ENCODE results near the gene SYT14.

SYT14 gene

GRCh38 chr1:210201681-210202080, 263.7 kb downstream of the SYT14 start:
- Histone ChIP-seq H3K4me1 (ENCODE audit: control extremely low read depth in 1 of 4, control insufficient read depth in 4 of 4, insufficient read depth in 4 of 4, low read length in 3 of 4) (no peaks in the 10 kb centered on the region), H3K27ac (ENCODE audit: insufficient read depth in 1 of 2, low read depth in 1 of 2, low read length in 2 of 2, poor library complexity in 1 of 2, severe bottlenecking in 2 of 2) (no peak overlapping the region), H3K36me3 (ENCODE audit: control insufficient read depth in 4 of 4, insufficient read depth in 4 of 4, low read length in 3 of 4) (no peaks in the 10 kb centered on the region), H3K4me3 (ENCODE audit: control insufficient read depth in 1 of 7, extremely low read depth in 1 of 7, insufficient read depth in 4 of 7, low read depth in 2 of 7, low read length in 6 of 7) (no peak overlapping the region), H3K9me3 (ENCODE audit: control extremely low read depth in 1 of 5, control insufficient read depth in 4 of 5, insufficient read depth in 2 of 5, low read depth in 1 of 5, low read length in 4 of 5) (peaks cover 0 to 4% (median 0%) of the 10 kb centered on the region in 5 experiments), H3K27me3 (replicated peaks in 2 of 5; ENCODE audit: control insufficient read depth in 4 of 5, insufficient read depth in 5 of 5, low read length in 4 of 5) (peaks cover 0 to 16% (median 9%) of the 10 kb centered on the region in 5 experiments)
- 100% methylated on average over 1 of the region's 3 CpGs for WGBS (ENCODE audit: insufficient coverage)
- ChIA-PET CTCF (no interaction called here), POLR2A (no interaction called here)
- no peak for DNase-seq

DNA sequence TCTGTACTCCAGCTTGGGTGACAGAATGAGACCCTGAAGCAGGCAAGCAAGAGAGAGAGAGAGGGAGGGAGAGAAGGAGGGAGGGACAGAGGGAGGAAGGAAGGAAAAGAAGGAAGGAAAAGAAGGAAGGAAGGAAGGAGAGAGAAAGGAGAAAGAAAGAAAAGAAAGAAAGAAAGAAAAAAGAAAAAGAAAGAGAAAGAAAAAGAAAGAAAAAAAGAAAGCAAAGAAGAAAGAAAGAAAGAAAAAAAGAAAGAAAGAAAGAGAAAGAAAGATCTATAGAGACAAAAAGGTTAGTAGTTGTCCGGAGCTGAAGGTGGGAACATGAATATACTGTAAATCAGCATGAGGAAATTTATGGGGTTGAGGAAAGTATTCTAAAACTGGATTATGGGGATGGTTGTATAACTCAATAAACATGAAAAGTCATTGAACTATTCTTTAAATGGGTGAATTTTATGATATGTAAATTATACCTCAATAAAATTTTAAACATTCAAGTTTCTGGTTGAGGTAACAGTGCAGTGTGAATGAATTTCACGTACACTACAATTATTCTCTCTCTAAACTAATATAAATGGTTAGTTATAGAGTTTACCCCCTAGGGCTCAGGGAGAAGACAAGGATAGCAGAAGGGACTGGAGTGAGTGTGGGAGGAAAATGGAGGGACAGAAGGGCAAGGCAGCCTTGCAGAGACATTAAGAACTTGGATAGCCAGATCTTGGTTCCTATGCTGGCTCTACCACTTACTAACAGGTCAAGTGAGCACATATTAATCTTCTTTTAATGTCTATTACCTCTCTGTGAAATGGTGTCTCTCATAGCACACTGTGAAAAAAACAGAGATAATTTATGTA, 269.8 kb downstream of the SYT14 start:
- POLR2A ChIA-PET: no interaction called here
- 100% methylated on average over 1 of the region's 2 CpGs for WGBS (ENCODE audit: insufficient coverage)
- H3K27me3 ChIP-seq (replicated peaks in 2 of 5; ENCODE audit: control insufficient read depth in 4 of 5, insufficient read depth in 5 of 5, low read length in 4 of 5): peaks cover 0 to 10% (median 2%) of the 10 kb centered on the region in 5 experiments
- H3K27ac ChIP-seq (ENCODE audit: insufficient read depth in 1 of 2, low read depth in 1 of 2, low read length in 2 of 2, poor library complexity in 1 of 2, severe bottlenecking in 2 of 2): no peak overlapping the region
- CTCF ChIA-PET: no interaction called here
- H3K4me1 ChIP-seq (ENCODE audit: control extremely low read depth in 1 of 4, control insufficient read depth in 4 of 4, insufficient read depth in 4 of 4, low read length in 3 of 4): no peaks in the 10 kb centered on the region
- H3K4me3 ChIP-seq (ENCODE audit: control insufficient read depth in 1 of 7, extremely low read depth in 1 of 7, insufficient read depth in 4 of 7, low read depth in 2 of 7, low read length in 6 of 7): no peak overlapping the region
- no peak for DNase-seq
- H3K9me3 ChIP-seq (ENCODE audit: control extremely low read depth in 1 of 5, control insufficient read depth in 4 of 5, insufficient read depth in 2 of 5, low read depth in 1 of 5, low read length in 4 of 5): no peaks in the 10 kb centered on the region
- no peaks in the 10 kb centered on the region for H3K36me3 ChIP-seq (ENCODE audit: control insufficient read depth in 4 of 4, insufficient read depth in 4 of 4, low read length in 3 of 4)

DNA sequence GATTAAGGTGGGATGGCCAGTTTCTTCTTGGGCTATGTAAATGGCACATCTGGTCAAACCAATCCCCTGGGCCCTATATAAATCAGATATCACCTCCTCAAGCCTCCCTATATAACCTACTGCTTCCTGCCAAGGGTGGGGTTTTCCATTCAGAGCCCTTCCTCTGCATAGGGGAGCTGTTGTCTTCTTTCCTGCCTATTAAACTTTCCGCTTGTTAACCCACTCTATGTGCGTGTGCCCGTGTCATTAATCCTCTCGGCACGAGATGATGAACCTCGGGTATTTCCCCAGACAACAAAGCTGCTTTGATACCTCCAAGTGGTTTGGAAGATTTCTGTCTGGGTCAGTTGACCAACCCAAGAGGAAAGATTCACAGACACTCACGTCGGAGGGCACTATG, 275.3 kb downstream of the SYT14 start:
- Histone ChIP-seq H3K4me3 (ENCODE audit: control insufficient read depth in 1 of 7, extremely low read depth in 1 of 7, insufficient read depth in 4 of 7, low read depth in 2 of 7, low read length in 6 of 7) (no peak overlapping the region), H3K27me3 (replicated peaks in 2 of 5; ENCODE audit: control insufficient read depth in 4 of 5, insufficient read depth in 5 of 5, low read length in 4 of 5) (peaks cover 0 to 13% (median 2%) of the 10 kb centered on the region in 5 experiments), H3K36me3 (ENCODE audit: control insufficient read depth in 4 of 4, insufficient read depth in 4 of 4, low read length in 3 of 4) (no peaks in the 10 kb centered on the region), H3K4me1 (ENCODE audit: control extremely low read depth in 1 of 4, control insufficient read depth in 4 of 4, insufficient read depth in 4 of 4, low read length in 3 of 4) (no peaks in the 10 kb centered on the region), H3K27ac (ENCODE audit: insufficient read depth in 1 of 2, low read depth in 1 of 2, low read length in 2 of 2, poor library complexity in 1 of 2, severe bottlenecking in 2 of 2) (no peak overlapping the region), H3K9me3 (ENCODE audit: control extremely low read depth in 1 of 5, control insufficient read depth in 4 of 5, insufficient read depth in 2 of 5, low read depth in 1 of 5, low read length in 4 of 5) (no peaks in the 10 kb centered on the region)
- 85% methylated on average over 6 of the region's 8 CpGs for WGBS (ENCODE audit: insufficient coverage)
- ChIA-PET POLR2A (no interaction called here), CTCF (no interaction called here)
- DNase-seq: no peak

GRCh38 chr1:210214573-210215409, 276.8 kb downstream of the SYT14 start:
- WGBS (ENCODE audit: insufficient coverage): 81% methylated on average over 4 of the region's 4 CpGs
- Histone ChIP-seq H3K4me1 (ENCODE audit: control extremely low read depth in 1 of 4, control insufficient read depth in 4 of 4, insufficient read depth in 4 of 4, low read length in 3 of 4) (no peaks in the 10 kb centered on the region), H3K27me3 (replicated peaks in 2 of 5; ENCODE audit: control insufficient read depth in 4 of 5, insufficient read depth in 5 of 5, low read length in 4 of 5) (peaks cover 0 to 13% (median 2%) of the 10 kb centered on the region in 5 experiments), H3K4me3 (ENCODE audit: control insufficient read depth in 1 of 7, extremely low read depth in 1 of 7, insufficient read depth in 4 of 7, low read depth in 2 of 7, low read length in 6 of 7) (no peak overlapping the region), H3K36me3 (ENCODE audit: control insufficient read depth in 4 of 4, insufficient read depth in 4 of 4, low read length in 3 of 4) (no peaks in the 10 kb centered on the region), H3K27ac (ENCODE audit: insufficient read depth in 1 of 2, low read depth in 1 of 2, low read length in 2 of 2, poor library complexity in 1 of 2, severe bottlenecking in 2 of 2) (no peak overlapping the region), H3K9me3 (ENCODE audit: control extremely low read depth in 1 of 5, control insufficient read depth in 4 of 5, insufficient read depth in 2 of 5, low read depth in 1 of 5, low read length in 4 of 5) (no peaks in the 10 kb centered on the region)
- DNase-seq: no peak
- ChIA-PET POLR2A (no interaction called here), CTCF (interaction anchor here (1.1 kb wide), 1 partner anchor 9 kb away, joined by 3 read pairs; no protein-coding TSS in a partner anchor)

GRCh38 chr1:210217482-210217881, 279.5 kb downstream of the SYT14 start:
- Histone ChIP-seq H3K27me3 (replicated peaks in 2 of 5; ENCODE audit: control insufficient read depth in 4 of 5, insufficient read depth in 5 of 5, low read length in 4 of 5) (peaks cover 0 to 21% (median 7%) of the 10 kb centered on the region in 5 experiments), H3K4me1 (ENCODE audit: control extremely low read depth in 1 of 4, control insufficient read depth in 4 of 4, insufficient read depth in 4 of 4, low read length in 3 of 4) (no peaks in the 10 kb centered on the region), H3K27ac (ENCODE audit: insufficient read depth in 1 of 2, low read depth in 1 of 2, low read length in 2 of 2, poor library complexity in 1 of 2, severe bottlenecking in 2 of 2) (no peak overlapping the region), H3K9me3 (ENCODE audit: control extremely low read depth in 1 of 5, control insufficient read depth in 4 of 5, insufficient read depth in 2 of 5, low read depth in 1 of 5, low read length in 4 of 5) (no peaks in the 10 kb centered on the region), H3K4me3 (ENCODE audit: control insufficient read depth in 1 of 7, extremely low read depth in 1 of 7, insufficient read depth in 4 of 7, low read depth in 2 of 7, low read length in 6 of 7) (no peak overlapping the region), H3K36me3 (ENCODE audit: control insufficient read depth in 4 of 4, insufficient read depth in 4 of 4, low read length in 3 of 4) (no peaks in the 10 kb centered on the region)
- no CpG with 5 or more reads among the region's 5 CpGs for WGBS (ENCODE audit: insufficient coverage)
- ChIA-PET CTCF (no interaction called here), POLR2A (interaction anchor here (0.7 kb wide), 1 partner anchor 54 kb away, joined by 3 read pairs; no protein-coding TSS in a partner anchor)
- no peak for DNase-seq

- ChIA-PET CTCF (no interaction called here), POLR2A (no interaction called here)
- no peak for DNase-seq
- H3K27me3 ChIP-seq (replicated peaks in 2 of 5; ENCODE audit: control insufficient read depth in 4 of 5, insufficient read depth in 5 of 5, low read length in 4 of 5): peaks cover 3 to 26% (median 7%) of the 10 kb centered on the region in 5 experiments
- no peak overlapping the region for H3K27ac ChIP-seq (ENCODE audit: insufficient read depth in 1 of 2, low read depth in 1 of 2, low read length in 2 of 2, poor library complexity in 1 of 2, severe bottlenecking in 2 of 2)
- H3K4me1 ChIP-seq (ENCODE audit: control extremely low read depth in 1 of 4, control insufficient read depth in 4 of 4, insufficient read depth in 4 of 4, low read length in 3 of 4): no peaks in the 10 kb centered on the region
- no peaks in the 10 kb centered on the region for H3K9me3 ChIP-seq (ENCODE audit: control extremely low read depth in 1 of 5, control insufficient read depth in 4 of 5, insufficient read depth in 2 of 5, low read depth in 1 of 5, low read length in 4 of 5)
- WGBS (ENCODE audit: insufficient coverage): 89% methylated on average over 4 of the region's 4 CpGs
- H3K4me3 ChIP-seq (ENCODE audit: control insufficient read depth in 1 of 7, extremely low read depth in 1 of 7, insufficient read depth in 4 of 7, low read depth in 2 of 7, low read length in 6 of 7): no peak overlapping the region
- H3K36me3 ChIP-seq (ENCODE audit: control insufficient read depth in 4 of 4, insufficient read depth in 4 of 4, low read length in 3 of 4): no peaks in the 10 kb centered on the region
Observed at GRCh38 chr1:210218047-210218446, 280.0 kb downstream of the SYT14 start.
